GM23338 (cell line): ENCODE measurements around the gene PACSIN1. TPM values are rescaled to one million over a fixed set of nuclear protein-coding genes. Genes with fewer than 3 reads are reported as not detected.

Source experiments
- ATAC-seq: fragments of 200-7000 bp; cut with Tn5 transposase; 3 replicates; pipeline ENCODE4 v1.9.1; 2020
- DNase-seq: peaks from one replicate; pipeline ENCODE4 v3.0.0-alpha.2; 2015; ENCODE audit warnings: low spot score
- H2AFZ ChIP-seq: fragments of 200-600 bp; sonication (generic); 2 replicates; pipeline ENCODE4 v1.8.0; 2016; ENCODE audit warnings: antibody characterized with exemption, mild to moderate bottlenecking, moderate library complexity
- H3F3A ChIP-seq: fragments of 200-600 bp; sonication (generic); replicated peaks from 2 replicates; pipeline ENCODE4 v1.8.0; 2017; ENCODE audit warnings: antibody characterized with exemption, mixed run types, low read depth
- H3K27ac ChIP-seq: fragments of 200-600 bp; sonication (generic); 2 replicates; pipeline ENCODE4 v1.6.1; 2016; ENCODE audit warnings: low read depth
- H3K27me3 ChIP-seq: fragments of 200-600 bp; sonication (generic); 2 replicates; pipeline ENCODE4 v1.8.0; 2016; ENCODE audit warnings: mild to moderate bottlenecking, mixed run types, moderate library complexity; ENCODE audit not compliant: insufficient read depth
- H3K36me3 ChIP-seq: fragments of 200-600 bp; sonication (generic); 2 replicates; pipeline ENCODE4 v1.8.0; 2016; ENCODE audit warnings: mild to moderate bottlenecking; ENCODE audit not compliant: insufficient read depth
- H3K4me1 ChIP-seq: fragments of 200-600 bp; sonication (generic); 2 replicates; pipeline ENCODE4 v1.8.0; 2016; ENCODE audit warnings: mild to moderate bottlenecking, moderate library complexity; ENCODE audit not compliant: insufficient read depth
- H3K4me2 ChIP-seq: fragments of 200-600 bp; sonication (generic); 2 replicates; pipeline ENCODE4 v1.7.1; 2017; ENCODE audit warnings: mixed run types
- H3K4me3 ChIP-seq: fragments of 200-600 bp; sonication (generic); 2 replicates; pipeline ENCODE4 v1.6.1; 2016; ENCODE audit warnings: mixed run types
- H3K79me2 ChIP-seq: fragments of 200-600 bp; sonication (generic); replicated peaks from 2 replicates; pipeline ENCODE4 v1.8.0; 2017; ENCODE audit warnings: mild to moderate bottlenecking; ENCODE audit not compliant: insufficient read depth
- H3K9me2 ChIP-seq: fragments of 200-600 bp; sonication (generic); 2 replicates; pipeline ENCODE4 v1.8.0; 2017; ENCODE audit not compliant: insufficient read depth
- H4K20me1 ChIP-seq: fragments of 200-600 bp; sonication (generic); replicated peaks from 2 replicates; pipeline ENCODE4 v1.8.0; 2017; ENCODE audit warnings: mild to moderate bottlenecking; ENCODE audit not compliant: insufficient read depth
- H3K27ac Mint-ChIP-seq: 2 replicates; pipeline ENCODE4 v1.8.0; 2020; ENCODE audit warnings: inconsistent platforms, mild to moderate bottlenecking, moderate library complexity, mixed read lengths
- H3K27me3 Mint-ChIP-seq: 3 replicates; pipeline ENCODE4 v1.8.0; 2022; ENCODE audit warnings: low read depth, mild to moderate bottlenecking, moderate library complexity, mixed read lengths, inconsistent platforms; ENCODE audit not compliant: insufficient read depth, poor library complexity
- H3K36me3 Mint-ChIP-seq: 3 replicates; pipeline ENCODE4 v1.8.0; 2021; ENCODE audit warnings: low read depth, mild to moderate bottlenecking, inconsistent platforms, moderate library complexity, mixed read lengths
- H3K4me1 Mint-ChIP-seq: 3 replicates; pipeline ENCODE4 v1.8.0; 2020; ENCODE audit warnings: mild to moderate bottlenecking, inconsistent platforms, mixed read lengths
- H3K4me3 Mint-ChIP-seq: 3 replicates; pipeline ENCODE4 v1.8.0; 2021; ENCODE audit warnings: moderate library complexity, mild to moderate bottlenecking, inconsistent platforms, mixed read lengths
- H3K9me3 Mint-ChIP-seq: 3 replicates; pipeline ENCODE4 v1.8.0; 2020; ENCODE audit warnings: moderate library complexity, mild to moderate bottlenecking, inconsistent platforms, mixed read lengths
- CREB1 ChIP-seq: fragments of 250-450 bp; sonication (Bioruptor Pico); IDR thresholded peaks from 2 replicates; pipeline ENCODE4 v1.5.0; 2020; ENCODE audit warnings: low read depth, mild to moderate bottlenecking, moderate library complexity
- CTCF ChIP-seq, 2 experiments: fragments of 200-600 bp in 1 of 2; sonication (generic) in 1 of 2; conservative IDR thresholded peaks; 2 replicates each; pipeline versions ENCODE4 v1.5.1 to v1.6.1; 2016 to 2017; ENCODE audit warnings: antibody characterized with exemption in 2 of 2, low read depth in 2 of 2, mild to moderate bottlenecking in 2 of 2, moderate library complexity in 1 of 2
- EZH2 ChIP-seq: fragments of 200-600 bp; sonication (generic); IDR thresholded peaks from one replicate; pipeline ENCODE4 v1.8.0; 2017; ENCODE audit warnings: antibody characterized with exemption, mild to moderate bottlenecking, low read depth; ENCODE audit not compliant: unreplicated experiment
- EZH2phosphoT487 ChIP-seq: fragments of 200-600 bp; sonication (generic); IDR thresholded peaks from one replicate; pipeline ENCODE4 v1.8.1; 2018; ENCODE audit warnings: antibody characterized with exemption; ENCODE audit not compliant: unreplicated experiment
- JUNB ChIP-seq: IDR thresholded peaks from one replicate; pipeline ENCODE4 v1.6.1; 2016; ENCODE audit warnings: antibody characterized with exemption; ENCODE audit not compliant: unreplicated experiment
- NANOG ChIP-seq: IDR thresholded peaks from 2 replicates; pipeline ENCODE4 v1.6.1; 2016; ENCODE audit warnings: antibody characterized with exemption, borderline replicate concordance
- POLR2AphosphoS5 ChIP-seq: IDR thresholded peaks from 2 replicates; pipeline ENCODE4 v1.6.1; 2016; ENCODE audit warnings: antibody characterized with exemption, low read depth
- REST ChIP-seq: IDR thresholded peaks from one replicate; pipeline ENCODE4 v1.6.1; 2018; ENCODE audit warnings: antibody characterized with exemption; ENCODE audit not compliant: unreplicated experiment
- STAT1 ChIP-seq: IDR thresholded peaks from one replicate; pipeline ENCODE4 v1.6.1; 2016; ENCODE audit warnings: antibody characterized with exemption; ENCODE audit not compliant: unreplicated experiment
- ZNF114 ChIP-seq: fragments of 250-450 bp; sonication (Bioruptor Pico); IDR thresholded peaks from 2 replicates; pipeline ENCODE4 v1.5.0; 2020; ENCODE audit warnings: mild to moderate bottlenecking, moderate library complexity
- ZNF331 ChIP-seq: fragments of 250-450 bp; sonication (Bioruptor Pico); IDR thresholded peaks from 2 replicates; pipeline ENCODE4 v1.5.0; 2020; ENCODE audit warnings: low read depth, mild to moderate bottlenecking, moderate library complexity
- ZNF462 ChIP-seq: fragments of 250-450 bp; sonication (Bioruptor Pico); IDR thresholded peaks from 2 replicates; pipeline ENCODE4 v1.5.0; 2020; ENCODE audit warnings: mild to moderate bottlenecking, moderate library complexity
- polyA plus RNA-seq: library from polyadenylated mRNA; unstranded; fragments of >200 nt; fragmentation: Nextera tagmentation; extraction: Ambion mirVana; gene quantifications from 2 replicates; pipeline ENCODE4 v1.2.1, GENCODE V29; 2016
- total RNA-seq: library from RNA; depleted of rRNA; stranded (reverse); fragments of >200 nt; shearing (Covaris generic); gene quantifications from 2 replicates; pipeline ENCODE4 v1.2.3, GENCODE V29; 2014
- TF ChIP-seq, protein P1 (sequence below): IDR thresholded peaks from 2 replicates; pipeline ENCODE4 v1.6.1; 2016; ENCODE audit warnings: antibody characterized with exemption

Gene PACSIN1
- total and polyA plus RNA-seq, 2 experiments from 2014 or later = 5.2 to 8.7 TPM

- ATAC-seq (no peak), DNase-seq (no peak)
- Histone ChIP-seq H3K36me3 (no peaks in the 10 kb centered on the region), H2AFZ (no peak overlapping the region), H3K4me1 (no peaks in the 10 kb centered on the region), H3K4me3 (no peak overlapping the region), H3K79me2 (no peaks in the 10 kb centered on the region), H3K4me2 (no peak overlapping the region), H3K27me3 (no peaks in the 10 kb centered on the region), H3F3A (no peaks in the 10 kb centered on the region), H3K9me2 (no peaks in the 10 kb centered on the region), H3K27ac (no peak overlapping the region), H4K20me1 (no peaks in the 10 kb centered on the region)
- TF ChIP-seq POLR2AphosphoS5 = no peak
- TF ChIP-seq EZH2 = no peak
- no peak for TF ChIP-seq EZH2phosphoT487
- no peak for TF ChIP-seq STAT1
- TF ChIP-seq, protein P1, sequence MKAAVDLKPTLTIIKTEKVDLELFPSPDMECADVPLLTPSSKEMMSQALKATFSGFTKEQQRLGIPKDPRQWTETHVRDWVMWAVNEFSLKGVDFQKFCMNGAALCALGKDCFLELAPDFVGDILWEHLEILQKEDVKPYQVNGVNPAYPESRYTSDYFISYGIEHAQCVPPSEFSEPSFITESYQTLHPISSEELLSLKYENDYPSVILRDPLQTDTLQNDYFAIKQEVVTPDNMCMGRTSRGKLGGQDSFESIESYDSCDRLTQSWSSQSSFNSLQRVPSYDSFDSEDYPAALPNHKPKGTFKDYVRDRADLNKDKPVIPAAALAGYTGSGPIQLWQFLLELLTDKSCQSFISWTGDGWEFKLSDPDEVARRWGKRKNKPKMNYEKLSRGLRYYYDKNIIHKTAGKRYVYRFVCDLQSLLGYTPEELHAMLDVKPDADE = no peak
- TF ChIP-seq NANOG = no peak
- TF ChIP-seq CREB1 = no peak
- TF ChIP-seq CTCF (conservative IDR thresholded peaks at IDR 0.05; ENCODE audit: low read depth in 2 of 2) = no peak
- TF ChIP-seq JUNB = no peak
- no peak for TF ChIP-seq ZNF114 (CRISPR knock-in tag)
- TF ChIP-seq ZNF331 (CRISPR knock-in tag) = no peak
- TF ChIP-seq REST = no peak
- no peak for TF ChIP-seq ZNF462 (CRISPR knock-in tag)
- Mint-ChIP-seq H3K36me3 (peaks cover 2% of the 10 kb centered on the region; the same call in 1 of the 3 replicates), H3K4me3 (no peak overlapping the region), H3K27me3 (peaks cover 12% of the 10 kb centered on the region), H3K4me1 (peaks cover 7% of the 10 kb centered on the region), H3K9me3 (no peaks in the 10 kb centered on the region), H3K27ac (no peak overlapping the region)
Observed at GRCh38 chr6:34535646-34536045, 69.8 kb downstream of the PACSIN1 start.
